ENCODE measurements around the gene DMRTC2.

DMRTC2 gene

GRCh38 chr19:41848666-41849065 lies 3.8 kb downstream of the DMRTC2 start:
- DNase-seq = no peak

- no peak for DNase-seq
Observed at GRCh38 chr19:41849067-41849466, 4.2 kb downstream of the DMRTC2 start.

- DNase-seq = no peak
Observed at GRCh38 chr19:41850381-41850780, 5.5 kb downstream of the DMRTC2 start.

GRCh38 chr19:41851456-41851855 lies 6.6 kb downstream of the DMRTC2 start:
- no peak for DNase-seq

GRCh38 chr19:41853344-41853743 lies 8.5 kb downstream of the DMRTC2 start:
- no peak for DNase-seq

GRCh38 chr19:41853768-41854167 lies 8.9 kb downstream of the DMRTC2 start:
- no peak for DNase-seq

GRCh38 chr19:41859213-41859617 lies 14.4 kb downstream of the DMRTC2 start:
- no peak for DNase-seq

- DNase-seq = peak; percentile 100
Observed at GRCh38 chr19:41859618-41860418, 15.0 kb downstream of the DMRTC2 start, which contains the start of gene RPS19. Gene RPS19 (plus strand): TSS chr19:41860255. CDS start chr19:41860775, 520 bp downstream.

GRCh38 chr19:41860419-41861115 lies 15.7 kb downstream of the DMRTC2 start:
- peak; percentile 35 for DNase-seq

GRCh38 chr19:41861116-41861768 lies 16.4 kb downstream of the DMRTC2 start:
- no peak for DNase-seq

GRCh38 chr19:41861846-41862245 lies 17.0 kb downstream of the DMRTC2 start:
- no peak for DNase-seq

- DNase-seq = no peak
Observed at GRCh38 chr19:41862445-41862986, 17.7 kb downstream of the DMRTC2 start.

- no peak for DNase-seq
Observed at GRCh38 chr19:41863209-41863931, 18.5 kb downstream of the DMRTC2 start.

GRCh38 chr19:41864374-41864773 lies 19.5 kb downstream of the DMRTC2 start:
- DNase-seq = no peak

GRCh38 chr19:41866284-41866683 lies 21.4 kb downstream of the DMRTC2 start:
- DNase-seq = no peak

- no peak for DNase-seq
Observed at GRCh38 chr19:41868120-41868988, 23.5 kb downstream of the DMRTC2 start.

- no peak for DNase-seq
Observed at GRCh38 chr19:41868989-41869300, 24.1 kb downstream of the DMRTC2 start.

GRCh38 chr19:41869374-41869955 lies 24.6 kb downstream of the DMRTC2 start:
- no peak for DNase-seq

- no peak for DNase-seq
Observed at GRCh38 chr19:41870401-41870873, 25.6 kb downstream of the DMRTC2 start.

- DNase-seq = no peak
Observed at GRCh38 chr19:41871573-41872383, 26.9 kb downstream of the DMRTC2 start.
